ENCODE data around the gene ALG14. TPM values are rescaled to one million over a fixed set of nuclear protein-coding genes. Genes with fewer than 3 reads are reported as not detected.

The ALG14 gene
- total and polyA plus RNA-seq, 2 of the 4 experiments (the other 2 are of a cell fraction), result 1.7 to 2.0 TPM

GRCh38 chr1:95005584-95005983 lies 67.2 kb downstream of the ALG14 start:
- Histone ChIP-seq H2AFZ (replicated peaks; ENCODE audit: low read length, poor library complexity) (no peak overlapping the region), H2AK9ac (replicated peaks; ENCODE audit: low read depth, low read length, poor library complexity) (no peak overlapping the region), H4K91ac (ENCODE audit: insufficient read depth, low read depth, low read length) (no peak overlapping the region), H4K8ac (ENCODE audit: low read depth in 2 of 2, low read length in 2 of 2) (no peak overlapping the region), H2BK5ac (ENCODE audit: low read depth, low read length, poor library complexity, severe bottlenecking) (no peak overlapping the region), H3K18ac (ENCODE audit: low read depth, low read length) (no peak overlapping the region), H3K4me1 (ENCODE audit: control insufficient read depth, insufficient read depth, low read length) (peaks cover 9% of the 10 kb centered on the region), H2BK15ac (ENCODE audit: low read depth, low read length) (no peak overlapping the region), H3K4ac (ENCODE audit: low read depth, low read length) (no peak overlapping the region), H2BK20ac (ENCODE audit: low read depth, low read length) (no peak overlapping the region), H3K56ac (ENCODE audit: extremely low read depth, insufficient read depth, low read length) (no peak overlapping the region), H3K27me3 (ENCODE audit: control insufficient read depth, insufficient read depth, low read length) (no peaks in the 10 kb centered on the region), H4K5ac (ENCODE audit: low read depth, low read length) (no peak overlapping the region), H3K9me3 (ENCODE audit: control insufficient read depth, insufficient read depth, low read length) (no peaks in the 10 kb centered on the region), H3K79me1 (ENCODE audit: low read depth in 1 of 2, low read length in 2 of 2) (no peaks in the 10 kb centered on the region; a peak in 1 of 4 replicates), H3K4me2 (ENCODE audit: low read depth, low read length) (no peak overlapping the region), H3K4me3 (ENCODE audit: insufficient read depth, low read depth, low read length) (no peak overlapping the region), H4K20me1 (ENCODE audit: insufficient read depth, low read length) (no peaks in the 10 kb centered on the region), H3K36me3 (ENCODE audit: control insufficient read depth, insufficient read depth, low read length) (no peaks in the 10 kb centered on the region), H2AK5ac (ENCODE audit: low read depth, low read length) (no peak overlapping the region), H3K9ac (ENCODE audit: low read depth, low read length) (no peak overlapping the region), H3K14ac (replicated peaks; ENCODE audit: low read depth, low read length) (no peak overlapping the region), H2BK120ac (ENCODE audit: low read depth, low read length) (no peak overlapping the region), H3K23ac (ENCODE audit: low read depth, low read length) (no peak overlapping the region), H3K27ac (ENCODE audit: insufficient read depth, low read length) (no peak overlapping the region), H3K9me1 (ENCODE audit: insufficient read depth, low read length) (0 out of 2 replicates have a peak, but pooled peaks cover 6% of the 10 kb centered on the region)
- DNase-seq, result no peak
- TF ChIP-seq FOS (IDR thresholded peaks at IDR 0.05; ENCODE audit: low read depth, low read length) (no peak), CEBPB (IDR thresholded peaks at IDR 0.05; ENCODE audit: low read depth, low read length) (no peak), MAZ (IDR thresholded peaks at IDR 0.05; ENCODE audit: borderline replicate concordance, low read depth, low read length) (no peak), ELK1 (IDR thresholded peaks at IDR 0.05; ENCODE audit: borderline replicate concordance, low read depth, low read length) (no peak), CTCF (conservative IDR thresholded peaks at IDR 0.05; ENCODE audit: low read depth, low read length) (no peak), MXI1 (IDR thresholded peaks at IDR 0.05; ENCODE audit: borderline replicate concordance, low read depth, low read length) (no peak), USF2 (IDR thresholded peaks at IDR 0.05; ENCODE audit: low read depth, low read length) (no peak), MAFK (IDR thresholded peaks at IDR 0.05; ENCODE audit: low read depth, low read length) (no peak), SMC3 (IDR thresholded peaks at IDR 0.05; ENCODE audit: low read depth, low read length) (no peak), NFE2L2 (IDR thresholded peaks at IDR 0.05; ENCODE audit: low read depth, low read length) (no peak), RCOR1 (IDR thresholded peaks at IDR 0.05; ENCODE audit: insufficient replicate concordance, low read length) (no peak), CHD1 (IDR thresholded peaks at IDR 0.05; ENCODE audit: low read depth, low read length) (no peak), RFX5 (IDR thresholded peaks at IDR 0.05; ENCODE audit: low read depth, low read length) (no peak)
- intact Hi-C loops (cut with micrococcal nuclease) (no loop called here), in situ Hi-C loops (cut with MboI; ENCODE audit: low sequenced_read_pairs) (no loop called here), dilution Hi-C loops (cut with HindIII; ENCODE audit: low sequenced_read_pairs, unreplicated experiment) (no loop called here)
- no TSS peak for BruUV-seq (replicated peaks)
- no peak for ATAC-seq (ENCODE audit: low read depth)
- ChIA-PET CTCF (interaction anchor here (0.6 kb wide), 1 partner anchor 97 kb away, joined by 4 read pairs; no protein-coding TSS in a partner anchor), POLR2A (ENCODE audit: unreplicated experiment) (no interaction called here)
- no CpG with 5 or more reads among the region's 2 CpGs for WGBS, 2 experiments (ENCODE audit: extremely low coverage in 2 of 2, insufficient read length in 1 of 2)
